ES-I3 (cell line): Measurements from ENCODE around the gene ANO9.

Experiments used
- H3K36me3 ChIP-seq: 2 replicates; pipeline ENCODE4 v1.6.1; 2013; ENCODE audit warnings: mild to moderate bottlenecking, low read length, control low read depth, moderate library complexity; ENCODE audit not compliant: insufficient read depth
- H3K4me1 ChIP-seq: 2 replicates; pipeline ENCODE4 v1.6.1; 2013; ENCODE audit warnings: mild to moderate bottlenecking, control low read depth, low read length; ENCODE audit not compliant: insufficient read depth
- H3K9ac ChIP-seq: 2 replicates; pipeline ENCODE4 v1.6.1; 2013; ENCODE audit warnings: low read depth, mild to moderate bottlenecking, low read length, moderate library complexity
- H3K9me3 ChIP-seq: 2 replicates; pipeline ENCODE4 v1.6.1; 2013; ENCODE audit warnings: mild to moderate bottlenecking, low read length, moderate library complexity; ENCODE audit not compliant: control insufficient read depth, insufficient read depth

ANO9 gene

DNA sequence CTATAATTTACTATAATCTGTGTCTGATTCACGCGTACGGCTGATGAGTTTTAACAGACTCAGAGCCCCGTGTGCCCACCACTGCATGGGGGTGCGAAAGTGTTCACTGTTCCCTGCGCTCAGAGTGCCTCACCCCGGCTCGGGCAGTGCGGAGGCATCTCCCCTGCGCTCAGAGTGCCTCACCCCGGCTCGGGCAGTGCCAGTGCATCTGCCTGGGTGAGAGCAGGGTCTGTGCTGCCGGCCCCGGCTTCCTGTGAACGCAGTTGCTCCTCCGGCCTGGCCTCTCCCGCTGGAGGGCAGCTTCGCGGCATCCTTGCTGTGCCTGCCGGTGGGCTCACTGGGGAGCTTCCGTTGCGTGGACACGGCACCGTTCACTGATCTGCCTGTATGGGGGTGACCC, 22.5 kb upstream of the ANO9 start:
- no peak overlapping the region for H3K9ac ChIP-seq
- H3K4me1 ChIP-seq, result peaks cover 6% of the 10 kb centered on the region; the same call in 1 of the 2 replicates
- no peaks in the 10 kb centered on the region for H3K9me3 ChIP-seq
- peaks cover 6% of the 10 kb centered on the region for H3K36me3 ChIP-seq

DNA sequence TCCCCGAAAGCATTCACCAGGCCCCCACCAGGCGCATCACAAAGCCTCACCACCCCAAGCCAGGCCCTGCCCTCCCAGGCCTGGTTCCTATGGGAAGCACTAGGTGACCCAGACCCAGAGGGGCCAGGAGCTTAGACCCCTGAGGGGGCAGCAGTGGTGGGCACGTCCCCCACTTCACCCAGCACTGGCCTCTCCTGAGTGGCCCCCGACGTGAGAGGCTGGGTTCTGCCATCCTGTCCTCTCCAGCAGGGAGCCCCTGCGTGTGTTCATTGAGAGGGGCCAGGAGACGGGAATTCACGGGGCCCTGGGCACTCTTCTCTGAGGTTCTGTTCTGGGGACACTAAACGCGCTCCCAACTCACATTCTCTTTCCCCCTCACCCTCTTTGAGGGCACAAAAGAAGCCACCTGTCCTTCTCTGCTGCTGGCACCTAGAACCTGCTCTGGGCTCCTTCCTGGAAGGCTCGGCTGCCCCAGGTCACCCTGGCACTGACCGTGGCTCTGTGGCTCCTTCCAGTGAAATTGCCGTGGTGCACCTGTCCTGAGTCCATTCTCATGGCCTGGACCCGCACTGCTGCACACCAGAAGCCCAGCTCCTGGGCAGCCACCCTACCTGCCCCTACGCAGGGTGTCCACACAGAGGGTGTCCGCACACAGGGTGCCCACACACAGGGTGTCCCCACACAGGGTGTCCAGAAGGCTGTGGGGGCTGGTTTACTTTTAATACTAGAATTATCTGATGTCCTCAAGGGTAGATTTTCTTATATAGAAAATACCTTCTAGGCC, 20.5 kb upstream of the ANO9 start:
- no peaks in the 10 kb centered on the region for H3K9me3 ChIP-seq
- H3K9ac ChIP-seq, result no peak overlapping the region
- peaks cover 6% of the 10 kb centered on the region for H3K36me3 ChIP-seq
- peaks cover 5% of the 10 kb centered on the region; the same call in 1 of the 2 replicates for H3K4me1 ChIP-seq

- peaks cover 6% of the 10 kb centered on the region for H3K36me3 ChIP-seq
- no peaks in the 10 kb centered on the region for H3K9me3 ChIP-seq
- H3K9ac ChIP-seq, result no peak overlapping the region
- H3K4me1 ChIP-seq, result peaks cover 11% of the 10 kb centered on the region; the same call in 1 of the 2 replicates
Observed at GRCh38 chr11:461626-462025, 19.8 kb upstream of the ANO9 start.

DNA sequence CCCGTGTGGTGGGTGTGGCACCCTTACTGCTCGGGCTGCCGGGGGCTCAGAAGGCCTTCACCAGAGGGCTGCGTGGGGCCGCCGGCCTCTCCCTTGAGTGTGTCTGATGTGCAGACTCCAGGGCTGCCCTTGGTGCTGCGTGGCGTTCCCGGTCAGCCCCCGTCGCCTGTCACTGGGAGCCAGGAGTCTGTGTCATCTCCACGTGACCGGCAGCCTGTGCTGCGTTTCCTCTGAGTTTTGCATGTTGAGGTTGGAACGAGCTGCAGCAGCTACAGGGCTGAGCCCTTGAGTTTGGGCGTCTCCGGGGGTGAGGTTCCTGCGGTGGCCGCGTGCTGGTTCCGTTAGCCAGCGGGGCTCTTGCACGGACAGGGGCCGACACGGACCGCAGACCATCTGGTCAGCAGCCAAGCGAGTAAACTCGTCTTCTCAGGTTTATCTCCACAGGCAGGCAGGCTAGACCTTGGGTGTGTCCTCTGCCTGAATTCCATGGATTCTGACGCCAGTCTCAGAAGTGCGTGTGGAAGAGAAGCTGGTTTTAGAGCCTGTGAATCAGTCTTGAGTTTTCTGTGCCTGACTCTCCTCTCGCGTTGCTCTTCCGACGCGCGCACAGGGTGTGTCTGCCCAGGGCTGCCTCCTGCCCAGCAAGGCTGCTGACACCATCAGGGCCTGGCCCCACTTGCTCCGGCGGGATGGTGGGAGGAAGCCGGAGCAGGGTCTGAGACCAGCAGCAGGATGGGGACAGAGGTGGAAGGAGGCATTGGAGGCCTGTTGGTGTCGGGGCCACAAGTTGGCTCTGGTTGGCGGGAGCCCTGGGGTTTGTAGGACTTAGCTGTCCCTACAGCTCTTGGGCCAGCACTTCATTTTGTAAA, 18.8 kb upstream of the ANO9 start:
- Histone ChIP-seq H3K9ac (no peak overlapping the region), H3K4me1 (peaks cover 18% of the 10 kb centered on the region; the same call in 1 of the 2 replicates), H3K36me3 (peaks cover 6% of the 10 kb centered on the region), H3K9me3 (no peaks in the 10 kb centered on the region)

DNA sequence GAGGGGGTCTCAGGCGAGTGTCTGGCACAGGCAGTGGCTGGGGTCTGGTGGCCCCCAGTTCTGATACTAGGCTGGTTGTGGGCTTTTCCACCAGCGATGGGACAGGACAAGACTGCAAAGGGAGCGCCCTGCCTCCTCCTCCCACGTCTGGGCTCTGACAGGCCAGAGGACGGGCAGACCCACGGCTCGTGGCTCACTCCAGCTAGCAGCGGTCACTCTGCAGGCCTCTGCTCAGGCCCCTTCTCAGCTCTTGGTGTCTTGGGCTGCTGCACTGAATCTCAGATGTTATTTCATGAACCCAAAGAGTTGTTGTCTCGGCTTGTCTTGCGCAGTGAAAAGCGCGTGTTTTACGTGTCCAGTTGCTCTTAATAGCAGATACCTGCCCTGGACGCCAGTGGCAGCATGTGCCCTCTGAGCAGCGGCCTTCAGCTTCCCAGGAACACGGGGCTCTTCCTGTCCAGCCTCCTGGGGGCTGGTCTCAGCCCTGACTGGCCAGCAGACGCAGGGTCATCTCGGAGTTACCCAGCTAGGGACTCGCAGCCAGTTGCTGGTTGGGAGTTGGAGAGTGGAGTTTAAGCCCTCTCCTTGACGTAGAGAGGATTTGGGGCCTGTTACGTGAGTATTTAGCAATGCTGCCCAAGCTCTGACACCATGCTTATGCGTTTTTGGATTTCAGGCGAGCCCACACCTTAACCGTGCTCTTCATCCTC, 17.9 kb upstream of the ANO9 start:
- no peak overlapping the region for H3K9ac ChIP-seq
- peaks cover 4% of the 10 kb centered on the region; the same call in 1 of the 2 replicates for H3K36me3 ChIP-seq

DNA sequence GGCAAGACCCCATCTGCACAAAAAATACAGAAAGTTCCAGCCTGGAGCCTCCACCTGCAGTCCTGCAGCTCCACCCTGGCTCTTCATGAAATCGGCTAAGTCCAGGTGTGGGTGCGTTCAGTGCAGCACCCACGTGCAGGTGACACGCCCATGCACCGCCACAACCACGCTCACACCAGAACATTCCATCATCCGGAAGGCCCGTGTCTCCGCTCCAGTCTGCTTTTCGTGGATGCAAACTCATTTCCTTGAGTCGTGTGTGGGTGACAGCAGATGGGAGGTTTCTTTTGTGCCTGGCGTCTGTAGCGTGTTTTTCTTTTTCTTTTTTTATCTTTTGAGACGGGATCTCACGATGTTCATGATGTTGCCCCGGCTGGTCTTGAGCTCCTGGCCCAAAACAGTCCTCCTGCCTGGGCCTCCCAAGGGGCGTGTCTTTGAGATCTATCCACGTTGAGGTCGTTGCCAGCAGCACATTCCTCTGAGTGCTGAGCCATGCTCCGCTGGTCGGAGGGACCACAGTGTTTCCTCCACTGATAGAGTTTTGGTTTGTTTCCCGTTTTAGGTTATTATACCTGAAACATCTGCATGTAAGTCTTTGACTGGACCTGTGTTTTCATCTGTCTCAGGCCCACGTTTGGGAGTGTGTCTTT, 15.4 kb upstream of the ANO9 start:
- Histone ChIP-seq H3K36me3 (peaks cover 4% of the 10 kb centered on the region; the same call in 1 of the 2 replicates), H3K9ac (no peak overlapping the region), H3K4me1 (peaks cover 18% of the 10 kb centered on the region; the same call in 1 of the 2 replicates), H3K9me3 (no peaks in the 10 kb centered on the region)

More for the DNA sequence above, 17.9 kb upstream of the ANO9 start:
- H3K4me1 ChIP-seq, result peaks cover 18% of the 10 kb centered on the region; the same call in 1 of the 2 replicates
- H3K9me3 ChIP-seq, result no peaks in the 10 kb centered on the region

DNA sequence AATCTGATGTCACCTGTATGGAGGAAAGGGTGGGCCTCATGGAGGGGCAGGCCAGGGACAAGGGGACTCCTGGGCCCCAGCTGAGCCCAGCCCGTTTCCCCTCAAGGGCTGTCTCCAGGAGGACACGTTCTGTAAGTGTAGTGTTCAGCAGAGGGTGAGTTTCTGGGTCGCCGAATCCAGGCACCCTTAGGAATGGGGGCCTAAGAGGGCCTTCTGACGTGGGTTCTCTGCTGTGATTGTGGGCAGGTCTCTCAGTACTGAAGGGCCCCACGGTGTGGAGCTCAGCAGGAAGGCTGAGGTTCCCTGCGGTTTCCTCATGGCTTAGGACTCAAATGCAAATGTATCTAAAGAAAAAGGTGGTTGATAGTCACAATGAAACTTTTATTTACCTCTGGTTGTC, 14.7 kb upstream of the ANO9 start:
- Histone ChIP-seq H3K9me3 (no peaks in the 10 kb centered on the region), H3K4me1 (peaks cover 18% of the 10 kb centered on the region; the same call in 1 of the 2 replicates), H3K9ac (no peak overlapping the region), H3K36me3 (peaks cover 4% of the 10 kb centered on the region; the same call in 1 of the 2 replicates)

DNA sequence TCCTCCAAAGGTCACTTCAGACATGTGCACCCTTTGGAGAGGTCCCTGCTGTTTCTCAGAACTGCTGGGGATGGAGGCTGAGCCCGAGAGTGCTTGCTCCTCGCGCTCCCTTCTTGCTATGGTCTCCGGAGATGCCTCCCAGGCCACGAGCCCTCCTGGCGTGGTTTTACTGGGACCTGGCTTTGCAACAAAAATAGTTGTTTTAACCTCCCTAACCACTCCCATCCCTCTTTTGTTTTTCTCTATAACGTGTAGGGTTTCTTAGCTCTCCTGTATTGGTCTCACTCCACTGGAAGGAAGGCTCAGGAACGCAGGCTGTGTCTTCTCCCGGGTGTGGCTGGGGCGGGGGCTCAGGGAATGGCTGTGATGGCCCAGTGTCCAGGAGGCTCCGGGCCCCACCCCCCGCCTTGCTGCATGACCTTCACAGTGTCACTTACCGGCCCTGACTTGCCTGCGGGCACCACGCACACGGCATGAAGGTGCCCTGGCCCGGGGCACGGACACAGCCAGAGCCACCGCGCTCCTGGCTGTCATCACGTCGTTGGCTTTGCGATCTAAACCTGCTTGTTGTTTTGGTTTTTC, 13.8 kb upstream of the ANO9 start:
- Histone ChIP-seq H3K9me3 (no peaks in the 10 kb centered on the region), H3K36me3 (no peaks in the 10 kb centered on the region; the same call in 1 of the 2 replicates), H3K9ac (no peak overlapping the region), H3K4me1 (peaks cover 18% of the 10 kb centered on the region; the same call in 1 of the 2 replicates)

GRCh38 chr11:454801-455565, 13.2 kb upstream of the ANO9 start:
- no peak overlapping the region for H3K9ac ChIP-seq
- no peaks in the 10 kb centered on the region for H3K9me3 ChIP-seq
- H3K4me1 ChIP-seq, result peaks cover 18% of the 10 kb centered on the region; the same call in 1 of the 2 replicates
- H3K36me3 ChIP-seq, result no peaks in the 10 kb centered on the region; the same call in 1 of the 2 replicates

- no peak overlapping the region for H3K9ac ChIP-seq
- H3K4me1 ChIP-seq, result peaks cover 18% of the 10 kb centered on the region; the same call in 1 of the 2 replicates
- no peaks in the 10 kb centered on the region for H3K9me3 ChIP-seq
- no peaks in the 10 kb centered on the region; the same call in 1 of the 2 replicates for H3K36me3 ChIP-seq
Observed at GRCh38 chr11:454043-454442, 12.2 kb upstream of the ANO9 start.

DNA sequence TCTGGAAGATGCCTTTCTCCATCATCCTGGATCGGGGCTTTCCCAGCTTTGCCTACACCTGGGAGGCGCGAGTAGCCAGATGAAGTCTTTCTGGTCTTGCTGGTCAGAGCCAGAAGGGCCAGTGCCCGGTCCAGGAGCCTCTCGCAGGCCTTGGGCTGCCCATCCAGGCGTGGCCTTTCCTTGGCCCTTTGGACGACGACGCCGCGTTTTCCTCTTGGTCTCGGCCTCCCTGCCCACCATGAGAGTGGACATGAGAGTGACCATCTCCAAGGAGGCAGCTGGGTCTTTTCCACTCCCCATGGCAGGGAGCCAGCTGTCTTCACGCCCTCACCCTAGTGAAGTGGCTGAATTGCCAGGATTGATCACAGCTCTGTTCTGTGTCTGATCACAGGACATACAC, 11.8 kb upstream of the ANO9 start:
- Histone ChIP-seq H3K9me3 (no peaks in the 10 kb centered on the region), H3K9ac (no peak overlapping the region), H3K36me3 (no peaks in the 10 kb centered on the region; the same call in 1 of the 2 replicates), H3K4me1 (peaks cover 18% of the 10 kb centered on the region; the same call in 1 of the 2 replicates)

DNA sequence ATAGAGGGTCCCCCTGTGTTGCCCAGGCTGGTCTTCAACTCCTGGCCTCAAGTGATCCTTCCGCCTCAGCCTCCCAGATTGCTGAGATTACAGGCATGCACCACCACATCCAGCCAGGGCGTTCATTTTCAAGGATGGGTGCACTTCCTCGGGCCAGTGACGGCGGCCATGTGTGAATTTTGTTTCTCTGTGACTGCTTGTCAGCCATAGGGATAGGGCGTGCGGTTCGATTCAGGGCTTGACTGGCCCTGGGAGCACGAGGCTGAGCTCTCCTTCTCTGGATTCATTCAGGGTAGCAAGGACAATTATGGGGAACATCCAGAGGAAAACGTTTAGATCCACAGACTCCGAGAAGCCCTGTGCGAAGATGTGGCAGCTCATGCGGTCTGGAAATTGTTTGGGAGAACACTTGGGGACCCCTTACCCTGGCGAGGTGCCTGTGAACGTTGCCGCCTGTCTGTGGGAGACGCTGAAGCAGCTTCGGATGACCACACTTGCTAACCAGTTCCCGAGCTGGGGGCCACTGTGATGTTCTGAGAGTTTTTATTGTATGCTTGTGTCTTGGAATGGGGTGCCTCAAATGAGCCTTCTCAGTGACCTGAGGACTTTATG, 11.2 kb upstream of the ANO9 start:
- Histone ChIP-seq H3K9ac (no peak overlapping the region), H3K4me1 (peaks cover 18% of the 10 kb centered on the region; the same call in 1 of the 2 replicates), H3K36me3 (no peaks in the 10 kb centered on the region; the same call in 1 of the 2 replicates), H3K9me3 (no peaks in the 10 kb centered on the region)
